GM18867 (cell line): ENCODE results near the gene GMDS.

ENCODE experiments used
- ATAC-seq: cut with Tn5 transposase; IDR thresholded peaks from one replicate; pipeline ENCODE4 v1.9.1; 2021; ENCODE audit warnings: mild to moderate bottlenecking, moderate library complexity; ENCODE audit not compliant: unreplicated experiment

Gene GMDS

GRCh38 chr6:2242311-2242710 lies 3.1 kb downstream of the GMDS start:
- no peak for ATAC-seq

GRCh38 chr6:2240961-2241360 lies 4.4 kb downstream of the GMDS start:
- no peak for ATAC-seq

- ATAC-seq, result no peak
Observed at GRCh38 chr6:2237001-2237400, 8.4 kb downstream of the GMDS start.

- no peak for ATAC-seq
Observed at GRCh38 chr6:2235777-2236495, 9.5 kb downstream of the GMDS start.

- ATAC-seq, result no peak
Observed at GRCh38 chr6:2232445-2232844, 13.0 kb downstream of the GMDS start.

GRCh38 chr6:2231438-2231837 lies 14.0 kb downstream of the GMDS start:
- no peak for ATAC-seq

- ATAC-seq, result peak; percentile 66
Observed at GRCh38 chr6:2230659-2231277, 14.6 kb downstream of the GMDS start.

- ATAC-seq, result no peak
Observed at GRCh38 chr6:2229742-2230141, 15.7 kb downstream of the GMDS start.

GRCh38 chr6:2229039-2229438 lies 16.4 kb downstream of the GMDS start:
- ATAC-seq, result no peak

GRCh38 chr6:2228392-2228791 lies 17.0 kb downstream of the GMDS start:
- ATAC-seq, result no peak

- no peak for ATAC-seq
Observed at GRCh38 chr6:2226775-2227174, 18.6 kb downstream of the GMDS start.

- ATAC-seq, result no peak
Observed at GRCh38 chr6:2225422-2226392, 19.7 kb downstream of the GMDS start.

GRCh38 chr6:2224847-2225382 lies 20.5 kb downstream of the GMDS start:
- no peak for ATAC-seq

GRCh38 chr6:2222275-2222842 lies 23.0 kb downstream of the GMDS start:
- peak; percentile 15 for ATAC-seq

GRCh38 chr6:2221726-2222274 lies 23.6 kb downstream of the GMDS start:
- ATAC-seq, result peak; percentile 70

- no peak for ATAC-seq
Observed at GRCh38 chr6:2220154-2220553, 25.3 kb downstream of the GMDS start.

GRCh38 chr6:2218866-2219265 lies 26.5 kb downstream of the GMDS start:
- ATAC-seq, result no peak

- ATAC-seq, result no peak
Observed at GRCh38 chr6:2216794-2217383, 28.5 kb downstream of the GMDS start.

- ATAC-seq, result no peak
Observed at GRCh38 chr6:2215342-2215741, 30.1 kb downstream of the GMDS start.

GRCh38 chr6:2213086-2213485 lies 32.3 kb downstream of the GMDS start:
- no peak for ATAC-seq
